Lung (tissue), 12 donors: Measurements from ENCODE around the gene PCDHGA6. TPM values are rescaled to one million over a fixed set of nuclear protein-coding genes. Genes with fewer than 3 reads are reported as not detected.

Source experiments
- ATAC-seq: fragments of 200-7000 bp; cut with Tn5 transposase; one replicate; pipeline ENCODE4 v1.9.1; 2020; ENCODE audit warnings: moderate number of reproducible peaks; ENCODE audit not compliant: insufficient read depth, low FRiP score
- DNase-seq, 3 donors: peaks; one replicate each; pipeline ENCODE4 v3.0.0-alpha.2; 2013 to 2017
- H3K27ac ChIP-seq, 2 donors: one replicate each; pipeline ENCODE4 v1.5.1; 2013; ENCODE audit warnings: mild to moderate bottlenecking in 2 of 2, moderate library complexity in 2 of 2, control low read depth in 1 of 2, inconsistent platforms in 1 of 2, low read depth in 1 of 2, low read length in 1 of 2
- H3K27me3 ChIP-seq, 3 donors: one replicate each; pipeline ENCODE4 v1.5.1; 2013; ENCODE audit warnings: low read length in 2 of 3; ENCODE audit not compliant: control insufficient read depth in 3 of 3, insufficient read depth in 3 of 3
- H3K36me3 ChIP-seq, 4 donors: one replicate each; pipeline ENCODE4 v1.5.1; 2013; ENCODE audit warnings: low read length in 4 of 4, mild to moderate bottlenecking in 1 of 4, moderate library complexity in 1 of 4; ENCODE audit not compliant: control insufficient read depth in 4 of 4, insufficient read depth in 4 of 4
- H3K4me1 ChIP-seq, 5 donors: one replicate each; pipeline ENCODE4 v1.5.1; 2013; ENCODE audit warnings: low read length in 5 of 5, mild to moderate bottlenecking in 2 of 5, moderate library complexity in 1 of 5; ENCODE audit not compliant: control insufficient read depth in 5 of 5, insufficient read depth in 5 of 5
- H3K4me3 ChIP-seq: one replicate; pipeline ENCODE4 v1.5.1; 2013; ENCODE audit warnings: mild to moderate bottlenecking, control low read depth, moderate library complexity
- H3K9ac ChIP-seq, 2 donors: one replicate each; pipeline ENCODE4 v1.5.1; 2013; ENCODE audit warnings: low read length in 2 of 2, control low read depth in 1 of 2; ENCODE audit not compliant: insufficient read depth in 1 of 2
- H3K9me3 ChIP-seq, 4 donors: one replicate each; pipeline ENCODE4 v1.5.1; 2013; ENCODE audit warnings: low read length in 3 of 4, mild to moderate bottlenecking in 1 of 4, moderate library complexity in 1 of 4; ENCODE audit not compliant: control insufficient read depth in 4 of 4, insufficient read depth in 3 of 4
- CTCF ChIP-seq: IDR thresholded peaks from 2 replicates; pipeline ENCODE4 v1.5.1; 2012; ENCODE audit warnings: mild to moderate bottlenecking; ENCODE audit errors: control extremely low read depth, extremely low read depth
- WGBS, 2 donors: extraction: QIAGEN DNeasy Blood & Tissue Kit; methylation state at CpG; one replicate each; pipeline ENCODE4 v1.1.7; 2013; 5-methylcytosine and 5-hydroxymethylcytosine counted together
- polyA plus RNA-seq, 2 donors: library from polyadenylated mRNA; stranded (reverse); fragments of 200-250 nt; gene quantifications; one replicate each; pipeline ENCODE4 v1.2.1, GENCODE V29; 2013
- total RNA-seq, 2 donors: library from RNA; depleted of rRNA in 1 of 2; stranded (reverse); fragments of >200 nt in 1 of 2; gene quantifications; one replicate each; pipeline ENCODE4 v1.2.1, GENCODE V29; 2014 to 2021
- donor health status: control.
- donor health status: control.
- donor health status: Bipolar disorder and iron deficiency.
- donor health status: healthy.
- donor health status: DM: yes; HTN: yes; CAD: no.

Gene PCDHGA6
- total and polyA plus RNA-seq, 4 donors = 0.59 to 8.5 (median 2.9) TPM

GRCh38 chr5:141388661-141389060 is 15.0 kb downstream of the PCDHGA6 start:
- ATAC-seq (no peak), DNase-seq (no peak)
- no peak for TF ChIP-seq CTCF
- Histone ChIP-seq H3K36me3 (peaks cover 0 to 15% (median 0%) of the 10 kb centered on the region in 4 donors), H3K4me1 (no peaks in the 10 kb centered on the region), H3K27me3 (peaks cover 0 to 2% (median 0%) of the 10 kb centered on the region in 3 donors), H3K4me3 (no peak overlapping the region), H3K9ac (no peak overlapping the region), H3K9me3 (peaks cover 3 to 47% (median 23%) of the 10 kb centered on the region in 4 donors), H3K27ac (no peak overlapping the region)
- 40 to 54% methylated on average over 10 of the region's 10 CpGs for WGBS, 2 donors

- no peak overlapping the region for H3K27ac ChIP-seq
- 35 to 41% methylated on average over 77 of the region's 77 CpGs for WGBS, 2 donors
- peaks cover 3 to 48% (median 22%) of the 10 kb centered on the region in 4 donors for H3K9me3 ChIP-seq
- DNase-seq (no peak), ATAC-seq (no peak)
- H3K27me3 ChIP-seq = peaks cover 0 to 2% (median 0%) of the 10 kb centered on the region in 3 donors
- peaks cover 0 to 19% (median 0%) of the 10 kb centered on the region in 4 donors for H3K36me3 ChIP-seq
- H3K4me1 ChIP-seq = no peaks in the 10 kb centered on the region
- H3K4me3 ChIP-seq = no peak overlapping the region
- TF ChIP-seq CTCF = no peak
- H3K9ac ChIP-seq = no peak overlapping the region
These were observed 15.7 kb downstream of the PCDHGA6 start for GRCh38 chr5:141389153-141390042.

GRCh38 chr5:141392429-141393198 is 18.9 kb downstream of the PCDHGA6 start, which contains the start of gene PCDHGA8:
PCDHGA8 (plus strand) TSS chr5:141392633; CDS start chr5:141392814, 181 bp downstream.
- peaks cover 0 to 2% (median 0%) of the 10 kb centered on the region in 3 donors for H3K27me3 ChIP-seq
- H3K4me1 ChIP-seq = no peaks in the 10 kb centered on the region
- TF ChIP-seq CTCF = no peak
- no peak within 1 kb of the TSS for H3K9ac ChIP-seq
- H3K4me3 ChIP-seq = no peak within 1 kb of the TSS
- 27 to 28% methylated on average over 38 of the region's 38 CpGs for WGBS, 2 donors
- ATAC-seq (no peak), DNase-seq (peak in 1 of 3 donors; percentile 17)
- peaks cover 3 to 42% (median 20%) of the 10 kb centered on the region in 4 donors for H3K9me3 ChIP-seq
- H3K27ac ChIP-seq = no peak within 1 kb of the TSS
- peaks cover 0 to 19% (median 0%) of the 10 kb centered on the region in 4 donors for H3K36me3 ChIP-seq
